ENCODE measurements around the gene PITPNC1.

DNA sequence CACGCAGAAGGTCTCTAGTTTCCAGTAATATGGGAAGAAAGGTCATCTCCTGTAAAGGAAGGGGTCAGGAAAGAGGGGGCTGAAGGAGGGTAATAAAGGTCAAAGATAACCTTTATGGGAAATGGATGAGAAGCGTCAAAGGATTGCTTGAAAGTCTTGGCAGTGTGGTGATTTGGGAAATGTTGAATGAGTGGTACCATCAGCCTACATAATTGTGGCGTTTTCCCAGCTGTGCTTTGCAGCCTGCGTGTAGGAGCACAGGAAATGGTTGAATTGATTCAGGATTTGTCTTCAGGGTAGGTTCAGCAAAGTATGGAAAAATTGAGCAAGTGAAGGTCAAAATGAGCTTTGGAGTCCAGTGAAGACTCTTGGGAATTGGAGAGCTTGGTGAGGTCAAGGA is 224.8 kb downstream of the PITPNC1 start:
- TF ChIP-seq CTCF (conservative IDR thresholded peaks at IDR 0.05 in 1 of 2, IDR thresholded peaks at IDR 0.05 in 1 of 2; ENCODE audit: low read depth in 1 of 2, low read length in 2 of 2), result no peak
- TF ChIP-seq EZH2 (IDR thresholded peaks at IDR 0.05; ENCODE audit: low read length, missing control alignments), result no peak

Measured in fibroblast of lung (primary cell).